BJ (cell line): ENCODE measurements around the gene RGL3. TPM values are rescaled to one million over a fixed set of nuclear protein-coding genes. Genes with fewer than 3 reads are reported as not detected.

Experiments used
- CTCF ChIA-PET: fragments of 350-600 bp; formaldehyde crosslinking; extraction: SDS; loops from one replicate; lab custom pipeline; 2021; ENCODE audit warnings: antibody characterized with exemption, inconsistent platforms; lab: Yijun Ruan, JAX
- POLR2A ChIA-PET: fragments of 300-600 bp; sonication (Branson Sonifier 250); formaldehyde crosslinking; extraction: SDS; loops from one replicate; lab custom pipeline; 2021; ENCODE audit warnings: antibody characterized with exemption; lab: Charles Lee
- DNase-seq: peaks from one replicate; pipeline ENCODE4 v3.0.0-alpha.2; 2011; ENCODE audit warnings: low read depth
- H3K27me3 ChIP-seq: 2 replicates; pipeline ENCODE4 v1.6.0; 2011; ENCODE audit warnings: low read length; ENCODE audit not compliant: control insufficient read depth, insufficient read depth
- H3K36me3 ChIP-seq: 2 replicates; pipeline ENCODE4 v1.5.1; 2011; ENCODE audit warnings: low read length; ENCODE audit not compliant: control insufficient read depth, insufficient read depth
- H3K4me3 ChIP-seq: 2 replicates; pipeline ENCODE4 v1.5.1; 2011; ENCODE audit warnings: low read depth, mild to moderate bottlenecking, control low read depth, low read length
- CTCF ChIP-seq: IDR thresholded peaks from 2 replicates; pipeline ENCODE4 v1.5.1; 2011; ENCODE audit warnings: low read depth, mild to moderate bottlenecking, control low read depth, inconsistent platforms, low read length, moderate library complexity; ENCODE audit not compliant: insufficient read depth
- polyA plus RNA-seq: library from polyadenylated mRNA; depleted of rRNA; stranded (reverse); fragments of >200 nt; gene quantifications from 2 replicates; pipeline ENCODE4 v1.2.3, GENCODE V29; 2011

Gene RGL3
- polyA plus RNA-seq, 1 experiment: 2.3 TPM

GRCh38 chr19:11426656-11427055 is 7.5 kb upstream of the RGL3 start:
- no peak for DNase-seq
- Histone ChIP-seq H3K27me3 (peaks cover 1% of the 10 kb centered on the region; the same call in 1 of the 2 replicates), H3K36me3 (no peaks in the 10 kb centered on the region), H3K4me3 (no peak overlapping the region)
- POLR2A ChIA-PET: no interaction called here
- no peak for TF ChIP-seq CTCF
- CTCF ChIA-PET: interaction anchor here (1.1 kb wide), 1 partner anchor 8 kb away, joined by 3 read pairs; the partner anchor contains the start of gene ODAD3

- ChIA-PET POLR2A (no interaction called here), CTCF (interaction anchor here (1.1 kb wide), 1 partner anchor 9 kb away, joined by 3 read pairs; the partner anchor contains the start of gene ODAD3)
- peaks cover 1% of the 10 kb centered on the region; the same call in 1 of the 2 replicates for H3K27me3 ChIP-seq
- no peak overlapping the region for H3K4me3 ChIP-seq
- no peak for TF ChIP-seq CTCF
- H3K36me3 ChIP-seq: no peaks in the 10 kb centered on the region
- DNase-seq: no peak
These were observed 6.8 kb upstream of the RGL3 start for GRCh38 chr19:11425719-11426457.

- Histone ChIP-seq H3K36me3 (no peaks in the 10 kb centered on the region), H3K4me3 (no peak overlapping the region), H3K27me3 (peaks cover 1% of the 10 kb centered on the region; the same call in 1 of the 2 replicates)
- ChIA-PET POLR2A (no interaction called here), CTCF (interaction anchor here (5.4 kb wide), 1 partner anchor 11 kb away, joined by 34 read pairs; the partner anchor contains the start of genes ODAD3 and PRKCSH)
- no peak for DNase-seq
- TF ChIP-seq CTCF: no peak
These were observed 4.7 kb upstream of the RGL3 start for GRCh38 chr19:11423791-11424181.

GRCh38 chr19:11423164-11423790 is 4.2 kb upstream of the RGL3 start:
- Histone ChIP-seq H3K36me3 (no peaks in the 10 kb centered on the region), H3K27me3 (peaks cover 1% of the 10 kb centered on the region; the same call in 1 of the 2 replicates), H3K4me3 (no peak overlapping the region)
- ChIA-PET CTCF (interaction anchor here (1.1 to 5.4 kb wide), 3 partner anchors 11 to 41 kb away, joined by 3 to 34 read pairs (median 27); partner anchors contain the start of genes ODAD3 and PRKCSH), POLR2A (no interaction called here)
- no peak for TF ChIP-seq CTCF
- DNase-seq: no peak
